GM20000 (cell line): Measurements from ENCODE around the gene ZNF714.

ENCODE experiments used
- DNase-seq: peaks from one replicate; pipeline ENCODE4 v3.0.0; 2012; ENCODE audit warnings: low spot score
- CTCF ChIP-seq: IDR thresholded peaks from 2 replicates; pipeline ENCODE4 v1.5.1; 2012; ENCODE audit warnings: mild to moderate bottlenecking, control low read depth; ENCODE audit errors: extremely low read depth, missing control alignments

The ZNF714 gene

GRCh38 chr19:21087871-21088270 is 5.9 kb downstream of the ZNF714 start:
- TF ChIP-seq CTCF = no peak
- no peak for DNase-seq

GRCh38 chr19:21092109-21092508 is 10.1 kb downstream of the ZNF714 start:
- DNase-seq = no peak
- no peak for TF ChIP-seq CTCF

- TF ChIP-seq CTCF = no peak
- DNase-seq = no peak
Observed at GRCh38 chr19:21094347-21095025, 12.5 kb downstream of the ZNF714 start.

GRCh38 chr19:21098291-21098690 is 16.3 kb downstream of the ZNF714 start:
- no peak for DNase-seq
- TF ChIP-seq CTCF = no peak

- DNase-seq = no peak
- no peak for TF ChIP-seq CTCF
Observed at GRCh38 chr19:21101521-21102242, 19.7 kb downstream of the ZNF714 start.

GRCh38 chr19:21109116-21109515 is 27.1 kb downstream of the ZNF714 start:
- no peak for TF ChIP-seq CTCF
- no peak for DNase-seq

- no peak for TF ChIP-seq CTCF
- DNase-seq = no peak
Observed at GRCh38 chr19:21110183-21110582, 28.2 kb downstream of the ZNF714 start.
